Urothelium cell line (cell line): ENCODE results near the gene CRACR2A.

Experiments used
- DNase-seq: peaks from one replicate; pipeline ENCODE4 v3.0.0; 2011; ENCODE audit warnings: low spot score, mixed read lengths
- FAIRE-seq: peaks from 2 replicates; lab custom pipeline; 2011; peaks lifted over from hg19 to GRCh38; lab: Jason Lieb, UNC

Gene CRACR2A, protein sequence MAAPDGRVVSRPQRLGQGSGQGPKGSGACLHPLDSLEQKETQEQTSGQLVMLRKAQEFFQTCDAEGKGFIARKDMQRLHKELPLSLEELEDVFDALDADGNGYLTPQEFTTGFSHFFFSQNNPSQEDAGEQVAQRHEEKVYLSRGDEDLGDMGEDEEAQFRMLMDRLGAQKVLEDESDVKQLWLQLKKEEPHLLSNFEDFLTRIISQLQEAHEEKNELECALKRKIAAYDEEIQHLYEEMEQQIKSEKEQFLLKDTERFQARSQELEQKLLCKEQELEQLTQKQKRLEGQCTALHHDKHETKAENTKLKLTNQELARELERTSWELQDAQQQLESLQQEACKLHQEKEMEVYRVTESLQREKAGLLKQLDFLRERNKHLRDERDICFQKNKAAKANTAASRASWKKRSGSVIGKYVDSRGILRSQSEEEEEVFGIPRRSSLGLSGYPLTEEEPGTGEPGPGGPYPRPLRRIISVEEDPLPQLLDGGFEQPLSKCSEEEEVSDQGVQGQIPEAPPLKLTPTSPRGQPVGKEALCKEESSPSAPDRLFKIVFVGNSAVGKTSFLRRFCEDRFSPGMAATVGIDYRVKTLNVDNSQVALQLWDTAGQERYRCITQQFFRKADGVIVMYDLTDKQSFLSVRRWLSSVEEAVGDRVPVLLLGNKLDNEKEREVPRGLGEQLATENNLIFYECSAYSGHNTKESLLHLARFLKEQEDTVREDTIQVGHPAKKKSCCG

DNA sequence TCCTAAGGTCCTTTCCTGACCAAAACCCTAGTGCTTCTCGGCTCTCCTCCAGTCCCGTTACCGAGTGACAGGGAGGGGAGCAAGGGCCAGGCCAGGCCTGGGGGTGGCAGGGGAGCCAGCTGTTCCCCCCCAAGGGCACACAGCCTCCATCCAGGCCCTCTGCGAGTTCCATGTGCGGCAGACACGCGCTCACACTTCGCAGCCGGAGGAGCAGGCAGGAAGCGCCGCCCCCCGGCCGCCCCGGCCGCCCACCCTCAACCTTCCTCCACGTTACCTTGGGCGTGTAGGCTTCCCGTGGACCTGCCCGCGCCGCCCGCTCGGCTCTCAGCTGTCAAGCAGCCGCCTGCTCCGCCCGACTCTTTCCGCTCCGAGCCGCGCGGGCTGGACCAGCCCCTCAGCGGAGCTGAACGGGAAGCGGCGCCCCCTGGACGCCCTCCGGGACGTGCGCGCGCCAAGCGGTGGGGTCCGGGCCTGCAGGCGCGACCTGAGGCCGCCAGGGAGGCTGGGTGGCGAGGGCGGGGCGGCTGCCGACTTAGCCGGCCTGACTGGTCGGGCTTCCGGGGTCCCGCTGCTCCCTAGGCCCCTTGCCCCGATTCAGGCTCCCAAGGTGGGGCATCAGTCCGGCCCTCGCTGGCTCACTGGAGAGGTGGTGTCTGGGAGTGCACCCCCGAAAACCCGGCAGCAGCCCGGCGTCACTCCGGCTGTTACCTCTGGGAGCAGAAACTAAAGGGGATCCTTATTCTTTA is at the start of gene CRACR2A:
Gene CRACR2A (minus strand): TSS at position 369 of the 746 bp plus-strand sequence. CDS start 56,110 bp downstream, outside the sequence.
- FAIRE-seq (no peak), DNase-seq (peak; percentile 98)

DNA sequence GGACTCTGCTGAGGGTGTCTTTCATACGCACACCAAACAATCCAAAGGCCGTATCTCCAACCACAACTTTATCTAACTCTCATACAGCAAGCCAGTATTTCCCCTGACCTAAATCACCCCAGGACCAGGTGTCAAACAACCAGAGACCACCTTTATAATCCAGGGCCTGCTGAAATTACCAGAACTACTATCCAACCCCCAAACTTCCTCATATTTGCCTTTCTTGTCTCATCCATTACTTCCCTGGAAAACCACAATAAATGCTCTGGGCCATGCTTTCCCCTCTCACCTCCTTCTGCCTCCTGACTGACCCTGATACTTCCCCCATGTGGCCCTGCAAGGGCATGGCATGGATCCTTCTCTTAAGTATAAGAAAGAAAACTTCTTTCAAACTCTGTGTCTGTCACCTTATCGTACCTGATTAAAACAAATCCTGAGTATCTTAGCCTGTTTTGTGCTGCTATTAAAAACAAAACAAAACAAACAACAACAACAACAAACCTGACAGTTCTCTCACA is 44.7 kb upstream of the CRACR2A start:
- FAIRE-seq (no peak), DNase-seq (no peak)

DNA sequence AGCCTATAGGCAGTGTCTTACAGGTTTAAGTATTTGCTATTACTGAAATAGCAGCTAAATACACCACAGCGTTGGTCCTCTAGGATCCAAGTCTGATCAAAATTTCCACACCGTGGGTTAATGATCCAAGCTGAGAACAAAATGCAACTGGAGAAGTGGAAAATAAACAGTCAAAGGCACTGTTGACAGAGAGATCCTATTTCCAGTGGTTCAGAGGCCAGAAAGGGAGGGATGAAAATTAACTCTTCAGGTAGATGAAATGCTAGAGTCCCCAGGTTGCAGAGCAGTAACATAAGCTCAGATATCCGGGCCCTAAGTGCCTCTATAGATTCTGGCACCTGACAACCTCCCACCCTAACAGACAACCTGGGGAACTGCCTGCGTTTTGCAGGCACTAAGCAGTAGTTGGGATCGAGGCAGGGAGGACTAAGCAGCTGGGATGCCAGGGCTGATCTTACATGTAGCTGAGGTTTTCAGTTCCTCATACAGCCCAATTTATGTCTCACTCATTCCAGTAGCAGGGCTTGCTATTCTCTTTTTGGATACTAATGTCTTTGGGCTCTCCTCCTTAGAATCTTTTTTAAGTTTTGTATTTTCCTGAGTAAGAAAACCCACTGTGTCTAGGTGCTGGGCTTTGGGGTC is 42.7 kb upstream of the CRACR2A start:
- DNase-seq (no peak), FAIRE-seq (peak; percentile 9)

DNA sequence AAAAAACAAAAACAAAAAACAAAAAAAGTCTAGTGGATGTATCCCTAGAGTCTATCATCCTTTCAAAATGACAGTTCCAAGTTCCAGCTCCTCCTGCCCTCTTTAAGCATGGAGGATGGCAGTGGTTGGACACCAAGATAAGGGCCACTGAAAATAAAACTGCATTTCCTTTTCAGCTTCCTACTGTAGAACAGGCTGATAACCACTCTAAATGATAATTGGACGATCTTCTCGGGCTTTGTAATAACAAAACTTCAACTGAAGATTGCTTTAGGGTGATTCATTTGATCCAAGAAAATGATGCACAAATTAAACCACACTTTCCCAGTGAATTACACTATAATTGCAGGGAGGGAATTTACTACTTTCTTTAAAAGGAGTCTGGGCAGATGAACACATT is 42.2 kb upstream of the CRACR2A start:
- DNase-seq, result no peak
- FAIRE-seq, result no peak

DNA sequence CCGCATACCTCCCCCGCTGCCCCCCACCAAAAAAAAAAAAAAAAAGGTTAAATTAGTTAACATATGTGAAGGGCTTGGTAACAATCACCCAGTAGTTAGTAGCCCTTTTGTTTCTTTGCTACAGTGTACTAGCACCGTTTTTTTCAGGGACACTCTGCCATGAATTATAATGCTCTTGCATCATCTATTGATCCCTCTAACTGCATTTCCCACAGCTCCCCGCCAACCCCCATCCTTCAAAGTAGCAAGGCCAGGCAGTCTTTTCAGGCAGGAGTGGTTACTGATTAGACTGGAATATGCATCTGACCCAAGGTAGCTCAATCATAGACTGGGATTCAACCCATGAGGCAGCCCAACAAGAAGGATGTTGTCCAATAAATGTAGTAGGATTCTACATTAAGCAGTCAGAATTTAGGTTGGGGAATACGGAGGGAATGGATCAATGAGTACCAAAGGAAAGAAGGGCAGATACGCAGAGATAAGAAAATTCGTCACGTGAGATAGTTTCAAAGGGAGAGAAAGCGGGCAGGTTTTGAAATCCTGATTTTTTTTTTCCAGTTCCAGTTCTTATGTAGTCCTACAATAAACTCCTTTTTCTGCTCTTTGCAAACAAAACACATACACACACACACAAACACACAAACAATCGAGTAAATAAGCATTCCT is 39.8 kb upstream of the CRACR2A start:
- FAIRE-seq (peak; percentile 65), DNase-seq (no peak)

DNA sequence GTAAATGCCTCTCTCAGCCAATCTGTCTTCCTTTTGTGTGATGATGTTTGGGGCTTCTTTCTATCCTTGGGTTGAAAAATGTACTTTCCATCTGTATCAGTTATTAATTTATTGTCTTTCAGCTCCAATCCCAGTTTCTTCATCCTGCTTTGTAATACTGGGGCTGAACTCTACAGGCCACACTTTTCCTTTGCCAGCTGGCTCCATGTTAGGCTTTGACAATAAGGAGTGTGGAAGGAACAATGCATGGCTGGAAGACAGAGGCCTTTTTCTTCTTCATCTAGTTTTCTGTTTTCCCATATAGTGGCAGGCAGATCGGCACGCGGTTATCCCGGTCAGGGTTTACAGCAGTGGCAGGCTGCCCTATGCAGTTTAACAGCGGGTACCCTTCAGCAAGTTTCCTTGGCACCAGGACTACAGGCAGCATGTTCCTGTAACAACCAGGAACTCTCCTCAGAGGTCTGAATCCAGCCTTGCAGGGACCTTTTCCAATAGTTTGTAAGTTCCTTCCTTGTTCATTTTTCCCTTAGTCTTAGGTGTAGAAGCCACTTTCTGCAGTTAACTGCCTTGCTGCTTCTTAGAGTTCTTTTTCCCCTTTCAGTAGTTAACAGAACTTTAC is 38.5 kb upstream of the CRACR2A start:
- no peak for DNase-seq
- no peak for FAIRE-seq

DNA sequence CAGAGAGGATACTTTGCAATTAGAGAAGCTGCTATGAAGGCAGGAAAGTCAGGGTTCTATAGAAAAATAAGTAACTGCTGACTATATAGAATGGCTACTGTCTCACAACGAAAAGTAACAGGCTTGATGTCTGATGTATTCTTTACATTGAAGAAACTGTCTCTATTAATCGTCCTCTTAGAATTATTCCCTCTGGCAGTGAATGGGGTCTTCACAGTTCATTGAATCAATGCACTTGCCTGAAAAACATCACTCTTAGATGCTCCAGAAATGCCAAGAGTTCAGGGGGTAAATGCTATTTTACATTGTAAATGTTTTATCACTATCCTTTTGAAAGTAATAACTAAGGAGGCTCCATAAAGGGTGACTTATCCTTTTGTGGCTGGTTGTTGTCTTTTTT is 37.7 kb upstream of the CRACR2A start:
- DNase-seq, result no peak
- no peak for FAIRE-seq

DNA sequence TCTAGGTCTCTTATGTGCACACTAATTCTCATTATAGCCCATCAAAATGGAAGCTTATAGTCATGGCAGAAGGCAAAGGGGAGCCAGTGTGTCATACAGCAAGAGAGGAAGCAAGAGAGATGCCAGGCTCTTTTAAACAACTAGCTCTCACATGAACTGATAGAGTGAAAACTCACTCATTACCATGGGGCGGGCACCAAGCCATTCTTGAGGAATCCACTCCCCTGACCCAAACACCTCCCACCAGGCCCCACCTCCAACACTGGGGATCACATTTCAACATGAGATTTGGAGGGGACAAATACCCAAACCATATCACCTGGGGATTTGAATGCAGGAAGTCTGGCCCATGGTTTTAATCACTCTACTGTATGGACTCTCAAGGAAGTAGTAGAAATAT is 36.9 kb upstream of the CRACR2A start:
- no peak for FAIRE-seq
- no peak for DNase-seq

DNA sequence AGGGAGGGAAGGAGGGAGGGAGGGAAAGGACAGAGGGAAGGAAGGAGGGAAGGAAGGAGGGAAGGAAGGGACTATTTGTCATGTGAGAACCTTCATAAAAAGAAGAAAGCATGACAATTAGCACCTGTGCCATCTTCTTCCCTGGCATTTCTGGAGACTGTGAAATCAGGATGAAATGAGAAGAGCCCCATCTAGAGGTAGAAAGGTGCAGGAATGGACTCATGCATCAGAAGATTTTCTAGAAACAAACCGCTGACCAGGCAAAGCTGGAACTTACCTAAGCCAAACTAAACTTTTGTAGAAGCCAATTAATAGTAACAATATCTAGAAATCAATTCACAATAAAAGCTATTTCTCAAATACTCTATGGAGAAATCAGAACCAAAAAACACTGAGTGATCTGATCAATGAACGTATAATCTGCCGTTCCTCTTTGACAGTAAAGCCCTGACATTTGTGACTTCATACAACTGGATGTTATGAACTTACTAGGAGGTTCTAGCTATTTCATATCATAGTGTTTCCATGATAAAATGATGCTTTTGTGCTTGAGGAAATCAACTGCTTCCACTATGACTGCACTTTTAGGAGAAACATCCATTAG is 24.4 kb upstream of the CRACR2A start:
- peak; percentile 84 for FAIRE-seq
- peak; percentile 67 for DNase-seq

DNA sequence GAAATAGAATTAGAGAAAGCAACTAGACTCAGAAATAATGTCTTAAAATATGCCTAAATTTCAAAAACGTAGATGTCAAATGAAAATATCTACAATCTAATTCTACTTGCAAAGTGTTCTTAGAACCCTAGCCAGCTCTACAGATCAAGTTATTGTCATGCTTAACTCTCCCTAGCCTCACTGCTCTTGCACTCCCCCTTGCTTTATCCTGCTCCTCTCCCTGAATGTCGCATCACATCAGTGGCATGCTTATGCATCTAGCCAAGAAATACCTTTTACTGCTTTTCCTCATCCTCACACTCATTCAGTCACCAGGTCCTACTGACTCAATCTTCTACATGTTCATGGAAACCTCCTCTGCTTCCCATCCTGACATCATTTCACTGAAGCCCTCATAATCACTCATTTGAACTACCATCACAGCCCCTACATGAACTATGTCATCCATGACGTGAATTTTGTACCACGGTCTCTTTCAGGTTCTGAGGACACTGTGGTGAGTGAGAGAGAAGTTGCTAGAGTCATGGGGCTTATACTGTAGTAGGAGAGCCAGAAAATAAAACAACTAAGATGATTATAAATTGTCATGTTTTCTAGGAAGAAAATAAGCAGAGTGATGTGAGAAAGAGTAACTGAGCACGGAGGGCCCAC is 22.6 kb upstream of the CRACR2A start:
- FAIRE-seq (peak; percentile 94), DNase-seq (no peak)

DNA sequence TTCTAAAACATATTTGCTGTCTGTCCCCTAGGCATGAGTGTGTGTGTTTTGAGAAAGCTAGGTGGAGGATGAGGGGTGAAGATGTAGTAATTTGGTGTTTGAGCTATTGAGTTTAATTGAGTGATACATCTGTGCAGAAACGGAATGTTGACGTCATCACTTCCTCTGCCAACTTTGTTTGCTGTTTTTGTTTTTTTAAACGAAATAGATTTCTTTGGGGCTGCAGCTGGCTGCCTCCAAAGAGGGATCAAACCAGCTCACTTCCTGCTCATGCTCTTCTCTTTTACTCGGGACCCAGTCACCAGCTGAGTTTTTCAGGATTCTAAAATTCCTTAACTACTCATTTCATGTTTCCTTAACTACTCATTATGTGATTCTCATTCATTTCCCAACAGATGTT is 19.5 kb upstream of the CRACR2A start:
- DNase-seq (no peak), FAIRE-seq (no peak)

DNA sequence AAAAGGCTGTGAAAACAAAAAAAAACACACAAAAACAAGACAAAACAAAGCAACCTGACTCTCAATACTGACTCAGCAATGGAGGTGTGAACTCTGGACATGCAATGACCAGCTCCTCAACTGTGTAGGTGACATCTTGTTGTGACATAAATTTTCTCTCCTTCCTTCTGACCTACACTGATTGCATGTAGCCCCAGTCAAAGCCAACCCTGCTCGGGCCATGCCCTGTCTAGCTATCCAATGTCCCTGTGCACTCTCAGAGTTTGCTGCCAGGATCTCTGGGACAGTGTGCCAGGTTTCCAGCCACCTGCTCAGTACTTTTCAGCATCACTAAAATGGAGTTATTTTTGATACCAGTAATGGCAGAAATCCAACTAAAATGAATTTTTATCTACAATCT is 18.9 kb upstream of the CRACR2A start:
- FAIRE-seq (peak; percentile 84), DNase-seq (no peak)

DNA sequence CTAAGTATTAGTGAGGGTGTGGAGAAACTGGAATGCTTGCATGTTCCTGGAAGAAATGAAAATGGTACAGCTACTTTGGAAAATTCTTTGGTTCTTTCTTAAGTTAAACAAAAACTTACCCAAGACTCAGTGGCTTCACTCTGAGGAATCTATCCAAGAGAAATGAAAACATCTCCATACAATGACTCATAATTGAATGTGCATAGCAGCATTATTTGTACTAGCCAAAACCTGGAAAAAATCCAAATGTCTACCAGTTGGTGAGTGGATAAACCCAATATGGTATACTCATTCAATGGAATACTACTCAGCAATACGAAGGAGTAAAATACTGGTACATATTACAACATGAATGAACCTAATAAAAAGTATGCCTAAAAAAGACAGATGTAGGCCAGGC is 18.0 kb upstream of the CRACR2A start:
- DNase-seq, result peak; percentile 63
- FAIRE-seq, result peak; percentile 62

DNA sequence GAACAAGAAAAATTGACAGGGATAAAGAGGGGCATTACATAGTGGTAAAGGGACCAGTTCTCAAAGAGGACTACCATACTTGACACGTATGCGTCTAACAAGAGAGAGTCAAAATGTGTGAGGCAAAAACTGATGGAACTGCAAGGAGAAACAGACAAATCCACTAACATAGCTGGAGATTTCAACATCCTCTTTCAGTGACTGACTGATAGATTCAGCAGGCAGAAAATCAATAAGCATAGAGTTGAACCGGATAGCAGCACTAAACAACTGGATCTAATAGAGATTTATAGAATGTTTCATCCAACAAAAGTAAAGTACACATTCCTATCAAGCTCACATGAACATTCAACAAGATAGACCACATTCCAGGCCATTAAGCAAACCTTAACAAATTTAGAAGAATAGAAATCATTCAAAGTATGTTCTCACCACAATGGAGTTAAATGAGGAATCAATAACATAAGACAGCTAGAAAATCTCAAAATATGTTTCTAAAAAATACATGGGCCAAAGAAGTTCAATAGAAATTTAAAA is 16.1 kb upstream of the CRACR2A start:
- DNase-seq, result no peak
- no peak for FAIRE-seq

DNA sequence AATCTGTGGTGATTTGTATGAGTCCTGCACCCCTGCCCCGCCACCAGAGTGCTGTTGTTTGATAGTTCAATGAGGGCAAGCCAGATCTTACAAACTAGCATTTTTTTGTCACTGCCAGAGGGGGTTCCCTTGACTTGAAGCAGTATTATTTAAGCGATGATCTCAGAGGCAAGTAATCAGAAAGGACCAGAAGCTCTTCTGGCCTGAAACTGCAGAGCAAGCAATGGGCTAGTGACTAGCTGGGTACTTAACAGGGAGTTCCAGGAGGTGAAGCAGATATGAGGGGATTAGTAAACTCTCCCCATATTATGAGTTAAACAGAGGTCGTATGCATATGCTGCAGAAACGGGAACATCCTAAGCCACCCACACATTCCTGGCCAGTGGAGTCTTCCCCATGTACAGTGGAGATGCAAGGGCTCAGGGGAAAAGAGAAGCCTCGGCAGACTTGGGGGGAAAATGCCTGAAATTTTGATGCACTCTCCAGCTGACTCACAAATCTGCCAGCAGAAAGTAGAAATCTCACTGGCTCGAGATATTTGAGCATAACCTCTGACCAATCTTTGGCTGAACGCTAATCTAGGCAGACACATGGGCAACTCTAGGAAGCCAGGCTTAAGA is 8.3 kb upstream of the CRACR2A start:
- DNase-seq (no peak), FAIRE-seq (no peak)

DNA sequence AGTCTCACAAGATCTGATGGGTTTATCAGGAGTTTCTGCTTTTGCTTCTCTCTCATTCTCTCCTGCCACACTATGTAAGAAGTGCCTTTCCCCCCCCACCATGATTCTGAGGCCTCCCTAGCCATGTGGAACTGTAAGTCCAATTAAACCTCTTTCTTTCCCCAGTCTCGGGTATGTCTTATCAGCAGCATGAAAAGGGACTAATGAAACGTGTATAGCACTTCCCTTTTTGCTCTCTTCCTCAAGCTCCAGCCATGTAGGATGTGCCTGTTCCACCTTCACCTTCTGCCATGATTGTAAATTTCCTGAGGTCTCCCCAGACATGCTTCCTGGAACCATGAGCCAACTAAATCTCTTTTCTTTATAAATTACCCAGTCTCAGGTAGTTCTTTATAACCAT is 7.0 kb upstream of the CRACR2A start:
- DNase-seq (no peak), FAIRE-seq (no peak)

DNA sequence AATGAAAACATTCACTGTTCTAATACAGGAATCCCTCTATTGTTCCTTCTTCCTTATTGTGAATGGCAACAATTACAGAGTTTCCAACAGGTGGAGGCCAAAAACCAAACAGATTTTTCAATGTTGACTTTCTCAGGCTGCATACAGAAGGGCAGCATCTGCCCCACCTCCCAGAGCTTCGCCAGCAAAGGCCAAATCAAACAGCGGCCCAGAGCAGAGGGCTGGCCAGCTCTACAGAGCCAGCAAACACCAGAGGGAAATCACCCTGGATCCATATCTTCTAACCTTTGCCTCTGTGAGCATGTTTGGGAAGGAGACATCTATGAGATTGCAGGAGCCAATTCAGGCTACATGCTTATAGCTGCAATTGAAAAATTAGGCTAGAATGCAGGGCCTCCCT is 4.4 kb upstream of the CRACR2A start:
- DNase-seq, result no peak
- no peak for FAIRE-seq

DNA sequence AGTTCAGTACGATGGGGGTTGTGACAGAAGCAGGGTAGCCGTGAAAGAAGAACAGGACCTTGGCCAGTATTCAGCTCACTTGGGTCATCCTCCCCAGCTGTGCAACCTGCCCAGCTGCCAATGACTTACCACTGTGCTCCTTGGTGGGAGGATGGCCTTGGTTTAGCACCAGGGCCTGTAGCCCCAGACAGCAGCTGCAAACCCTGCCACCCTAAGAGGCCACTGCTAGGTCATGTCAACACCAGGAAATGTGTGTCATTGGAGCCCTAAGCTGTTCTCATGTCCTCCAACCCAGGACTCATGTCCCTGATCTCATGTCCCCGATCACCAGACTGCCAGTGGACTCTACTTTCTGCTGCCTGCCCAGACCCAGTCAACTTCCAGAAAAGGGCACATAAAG is 3.0 kb upstream of the CRACR2A start:
- FAIRE-seq, result peak; percentile 82

More for the DNA sequence above, 3.0 kb upstream of the CRACR2A start:
- DNase-seq, result no peak
